Peyer's patch (tissue), 4 donors: ENCODE data around the gene ARHGEF25.

Source experiments
- CTCF ChIP-seq, 6 experiments: fragments of 450-650 bp in 4 of 6; fragments of 200-600 bp in 2 of 6; sonication (generic) in 1 of 6; IDR thresholded peaks; one replicate each; pipeline ENCODE4 v1.5.1; 2017 to 2019; ENCODE audit warnings: antibody characterized with exemption in 6 of 6, mild to moderate bottlenecking in 3 of 6, moderate library complexity in 1 of 6
- POLR2A ChIP-seq, 2 donors: fragments of 450-650 bp; IDR thresholded peaks; one replicate each; pipeline ENCODE4 v1.5.1; 2017; ENCODE audit warnings: antibody characterized with exemption in 2 of 2, mild to moderate bottlenecking in 2 of 2, moderate library complexity in 2 of 2

- TF ChIP-seq CTCF (IDR thresholded peaks at IDR 0.05) (no peak), POLR2A (IDR thresholded peaks at IDR 0.05) (no peak)
Observed at GRCh38 chr12:57592551-57593165, 18.6 kb upstream of the ARHGEF25 start.
